ENCODE data around the gene MSANTD1.
A peak's percentile ranks its signal among the peaks of the same experiment; 100 is the strongest.
"Not testable (repeated sequence)": the region's sequence is repeated elsewhere in the genome, so short reads cannot be mapped to it uniquely, and the experiment has no call there.

The MSANTD1 gene

GRCh38 chr4:3299122-3299975, 50.4 kb downstream of the MSANTD1 start:
- DNase-seq = no peak
- H3K36me3 Mint-ChIP-seq (ENCODE audit: low read depth) = no peaks in the 10 kb centered on the region
- H3K27me3 Mint-ChIP-seq = peaks cover 19% of the 10 kb centered on the region
- peaks cover 33% of the 10 kb centered on the region for H3K4me1 Mint-ChIP-seq
- H3K9me3 Mint-ChIP-seq = peaks cover 7% of the 10 kb centered on the region
- no peak overlapping the region for H3K4me3 Mint-ChIP-seq
- no peak for ATAC-seq
- no peak overlapping the region for H3K27ac Mint-ChIP-seq

- Mint-ChIP-seq H3K27ac (no peak overlapping the region), H3K4me1 (peaks cover 41% of the 10 kb centered on the region), H3K36me3 (ENCODE audit: low read depth) (no peaks in the 10 kb centered on the region), H3K4me3 (no peak overlapping the region), H3K27me3 (peaks cover 18% of the 10 kb centered on the region), H3K9me3 (peaks cover 7% of the 10 kb centered on the region)
- ATAC-seq = no peak
- DNase-seq = no peak
Observed at GRCh38 chr4:3299976-3300671, 51.2 kb downstream of the MSANTD1 start.

- Mint-ChIP-seq H3K4me1 (peaks cover 49% of the 10 kb centered on the region), H3K27me3 (peaks cover 18% of the 10 kb centered on the region)
- DNase-seq; H3K36me3 Mint-ChIP-seq (ENCODE audit: low read depth); H3K9me3 Mint-ChIP-seq; H3K27ac Mint-ChIP-seq; ATAC-seq; H3K4me3 Mint-ChIP-seq: not testable (repeated sequence)
Observed at GRCh38 chr4:3300882-3301281, 51.9 kb downstream of the MSANTD1 start.

GRCh38 chr4:3301450-3302172, 52.7 kb downstream of the MSANTD1 start:
- Mint-ChIP-seq H3K4me3 (peak overlapping the region; percentile 76), H3K4me1 (peaks cover 52% of the 10 kb centered on the region), H3K36me3 (ENCODE audit: low read depth) (no peaks in the 10 kb centered on the region)

GRCh38 chr4:3302173-3302785, 53.3 kb downstream of the MSANTD1 start:
- Mint-ChIP-seq H3K4me3 (peak overlapping the region; percentile 76), H3K9me3 (peaks cover 7% of the 10 kb centered on the region), H3K4me1 (peaks cover 52% of the 10 kb centered on the region), H3K27me3 (peaks cover 13% of the 10 kb centered on the region), H3K36me3 (ENCODE audit: low read depth) (no peaks in the 10 kb centered on the region), H3K27ac (peak overlapping the region; percentile 67)
- DNase-seq (peak; percentile 79), ATAC-seq (peak; percentile 95)

More at GRCh38 chr4:3301450-3302172, 52.7 kb downstream of the MSANTD1 start:
- DNase-seq = no peak
- Mint-ChIP-seq H3K27me3 (peaks cover 15% of the 10 kb centered on the region), H3K9me3 (peaks cover 7% of the 10 kb centered on the region), H3K27ac (peak overlapping the region; percentile 15)
- no peak for ATAC-seq

- no peaks in the 10 kb centered on the region for H3K36me3 Mint-ChIP-seq (ENCODE audit: low read depth)
- peaks cover 11% of the 10 kb centered on the region for H3K27me3 Mint-ChIP-seq
- ATAC-seq = no peak
- H3K4me1 Mint-ChIP-seq = peaks cover 52% of the 10 kb centered on the region
- peak overlapping the region; percentile 76 for H3K4me3 Mint-ChIP-seq
- H3K9me3 Mint-ChIP-seq = peaks cover 4% of the 10 kb centered on the region
- DNase-seq = no peak
- peak overlapping the region; percentile 67 for H3K27ac Mint-ChIP-seq
Observed at GRCh38 chr4:3302786-3303564, 54.0 kb downstream of the MSANTD1 start.

- ATAC-seq = no peak
- Mint-ChIP-seq H3K27ac (peak overlapping the region; percentile 35), H3K9me3 (no peaks in the 10 kb centered on the region), H3K4me3 (peak overlapping the region; percentile 38), H3K36me3 (ENCODE audit: low read depth) (no peaks in the 10 kb centered on the region), H3K4me1 (peaks cover 52% of the 10 kb centered on the region), H3K27me3 (peaks cover 11% of the 10 kb centered on the region)
- no peak for DNase-seq
Observed at GRCh38 chr4:3303565-3303824, 54.5 kb downstream of the MSANTD1 start.

- H3K4me1 Mint-ChIP-seq = peaks cover 52% of the 10 kb centered on the region
Observed at GRCh38 chr4:3303923-3304710, 55.2 kb downstream of the MSANTD1 start.

GRCh38 chr4:3304831-3305609, 56.1 kb downstream of the MSANTD1 start:
- no peak overlapping the region for H3K4me3 Mint-ChIP-seq
- ATAC-seq = no peak
- peak overlapping the region; percentile 37 for H3K27ac Mint-ChIP-seq

More at GRCh38 chr4:3303923-3304710, 55.2 kb downstream of the MSANTD1 start:
- Mint-ChIP-seq H3K9me3 (no peaks in the 10 kb centered on the region), H3K36me3 (ENCODE audit: low read depth) (no peaks in the 10 kb centered on the region), H3K4me3 (no peak overlapping the region), H3K27me3 (peaks cover 11% of the 10 kb centered on the region), H3K27ac (no peak overlapping the region)
- ATAC-seq = no peak
- DNase-seq = no peak

GRCh38 chr4:3305610-3306371, 56.8 kb downstream of the MSANTD1 start:
- DNase-seq = no peak
- no peaks in the 10 kb centered on the region for H3K9me3 Mint-ChIP-seq
- H3K4me3 Mint-ChIP-seq = no peak overlapping the region
- ATAC-seq = no peak
- peaks cover 52% of the 10 kb centered on the region for H3K4me1 Mint-ChIP-seq
- no peaks in the 10 kb centered on the region for H3K36me3 Mint-ChIP-seq (ENCODE audit: low read depth)
- peak overlapping the region; percentile 54 for H3K27ac Mint-ChIP-seq
- peaks cover 11% of the 10 kb centered on the region for H3K27me3 Mint-ChIP-seq

More at GRCh38 chr4:3304831-3305609, 56.1 kb downstream of the MSANTD1 start:
- no peaks in the 10 kb centered on the region for H3K36me3 Mint-ChIP-seq (ENCODE audit: low read depth)
- H3K27me3 Mint-ChIP-seq = peaks cover 11% of the 10 kb centered on the region
- DNase-seq = no peak
- H3K4me1 Mint-ChIP-seq = peaks cover 52% of the 10 kb centered on the region
- no peaks in the 10 kb centered on the region for H3K9me3 Mint-ChIP-seq
